GM21526 (cell line): ENCODE measurements around the gene ZNF641.
"Not testable (repeated sequence)": the region's sequence is repeated elsewhere in the genome, so short reads cannot be mapped to it uniquely, and the experiment has no call there.

Experiments
- ATAC-seq: cut with Tn5 transposase; IDR thresholded peaks from one replicate; pipeline ENCODE4 v1.9.1; 2021; ENCODE audit warnings: moderate library complexity; ENCODE audit not compliant: unreplicated experiment, low FRiP score

ZNF641 gene

GRCh38 chr12:48336061-48336460 is 14.7 kb downstream of the ZNF641 start:
- no peak for ATAC-seq

- ATAC-seq: no peak
Measured at GRCh38 chr12:48334808-48335207, 15.9 kb downstream of the ZNF641 start.

DNA sequence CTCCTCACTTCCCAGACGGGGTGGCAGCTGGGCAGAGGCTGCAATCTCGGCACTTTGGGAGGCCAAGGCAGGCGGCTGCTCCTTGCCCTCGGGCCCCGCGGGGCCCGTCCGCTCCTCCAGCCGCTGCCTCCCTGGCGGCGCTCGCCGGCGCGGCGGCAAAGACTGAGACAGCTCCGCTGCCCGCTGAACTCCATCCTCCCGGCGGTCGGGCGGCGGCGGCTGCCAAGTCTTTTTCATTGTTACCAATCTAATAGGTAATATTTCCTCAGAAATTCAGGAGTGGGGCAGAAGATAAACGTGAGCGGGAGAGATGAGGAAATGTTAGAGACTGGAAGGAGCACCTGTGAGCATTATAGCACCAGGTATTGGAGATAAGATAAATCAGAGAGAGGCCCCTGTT is 17.0 kb downstream of the ZNF641 start:
- ATAC-seq: not testable (repeated sequence)

GRCh38 chr12:48331399-48331798 is 19.3 kb downstream of the ZNF641 start:
- ATAC-seq: no peak

GRCh38 chr12:48329199-48329939 is 21.4 kb downstream of the ZNF641 start:
- ATAC-seq: no peak

DNA sequence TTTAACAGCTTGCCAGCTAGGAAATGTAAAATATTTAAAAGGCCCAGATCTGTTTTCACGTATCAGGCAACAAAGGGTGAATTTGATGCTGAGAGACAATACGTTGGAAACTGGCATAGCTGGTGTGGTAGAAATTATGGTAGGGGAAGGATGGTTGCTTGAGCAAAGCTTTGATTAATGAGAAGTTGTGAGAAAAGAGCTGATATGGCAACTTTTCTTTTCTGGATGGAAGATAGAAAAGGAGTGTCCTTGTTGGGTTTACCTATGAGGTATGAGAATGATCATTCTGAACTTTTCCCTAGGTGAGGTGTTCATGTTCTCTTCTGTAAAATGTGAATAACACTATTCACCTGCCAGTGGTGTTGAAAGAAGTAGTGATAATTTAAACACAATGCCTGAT is 34.2 kb downstream of the ZNF641 start:
- ATAC-seq: no peak

DNA sequence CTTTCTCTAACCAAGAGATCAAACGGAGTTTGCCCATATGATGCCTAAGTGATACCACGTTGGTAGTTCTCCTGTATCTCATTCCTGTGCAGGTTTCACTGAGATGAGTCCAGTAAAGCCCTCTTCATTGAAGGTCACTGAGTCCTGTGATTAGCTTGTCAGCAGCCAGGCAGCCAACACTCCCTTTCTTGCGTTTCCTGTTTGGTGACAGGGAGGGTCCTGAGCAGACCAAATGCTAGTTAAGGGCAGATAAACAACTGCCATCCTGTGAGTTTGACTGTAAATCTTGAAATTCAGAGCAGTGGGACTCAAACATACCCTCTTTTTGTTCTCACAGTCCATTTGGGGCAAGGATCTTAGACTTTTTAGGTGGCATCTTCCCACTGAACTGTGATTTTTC is 39.4 kb downstream of the ZNF641 start:
- ATAC-seq: no peak

GRCh38 chr12:48307269-48307668 is 43.5 kb downstream of the ZNF641 start:
- ATAC-seq: no peak

- ATAC-seq: no peak
Measured at GRCh38 chr12:48305190-48305589, 45.5 kb downstream of the ZNF641 start.

- no peak for ATAC-seq
Measured at GRCh38 chr12:48302161-48302911, 48.4 kb downstream of the ZNF641 start.

GRCh38 chr12:48300774-48301173 is 49.9 kb downstream of the ZNF641 start:
- ATAC-seq: no peak

- ATAC-seq: peak; percentile 64
Measured at GRCh38 chr12:48296586-48297282, 54.0 kb downstream of the ZNF641 start.

DNA sequence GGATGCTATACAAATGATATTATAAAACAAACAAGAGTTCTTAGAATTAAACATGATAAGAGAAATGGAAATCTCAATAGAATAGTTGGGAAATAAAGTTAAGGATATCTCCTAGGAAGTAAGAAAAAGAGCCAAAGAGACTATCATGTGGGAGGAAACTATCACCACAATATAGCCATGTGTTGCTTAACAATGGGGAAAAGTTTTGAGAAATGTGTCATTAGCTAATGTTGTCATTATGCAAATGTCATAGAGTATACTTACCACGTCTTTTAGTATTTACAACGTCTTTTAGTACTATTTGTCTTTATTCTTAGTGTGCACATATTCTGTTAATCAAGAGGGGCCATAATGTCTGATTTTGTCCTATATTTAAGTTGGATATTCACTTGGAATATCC is 58.7 kb downstream of the ZNF641 start:
- ATAC-seq: no peak

- no peak for ATAC-seq
Measured at GRCh38 chr12:48291511-48291910, 59.2 kb downstream of the ZNF641 start.

DNA sequence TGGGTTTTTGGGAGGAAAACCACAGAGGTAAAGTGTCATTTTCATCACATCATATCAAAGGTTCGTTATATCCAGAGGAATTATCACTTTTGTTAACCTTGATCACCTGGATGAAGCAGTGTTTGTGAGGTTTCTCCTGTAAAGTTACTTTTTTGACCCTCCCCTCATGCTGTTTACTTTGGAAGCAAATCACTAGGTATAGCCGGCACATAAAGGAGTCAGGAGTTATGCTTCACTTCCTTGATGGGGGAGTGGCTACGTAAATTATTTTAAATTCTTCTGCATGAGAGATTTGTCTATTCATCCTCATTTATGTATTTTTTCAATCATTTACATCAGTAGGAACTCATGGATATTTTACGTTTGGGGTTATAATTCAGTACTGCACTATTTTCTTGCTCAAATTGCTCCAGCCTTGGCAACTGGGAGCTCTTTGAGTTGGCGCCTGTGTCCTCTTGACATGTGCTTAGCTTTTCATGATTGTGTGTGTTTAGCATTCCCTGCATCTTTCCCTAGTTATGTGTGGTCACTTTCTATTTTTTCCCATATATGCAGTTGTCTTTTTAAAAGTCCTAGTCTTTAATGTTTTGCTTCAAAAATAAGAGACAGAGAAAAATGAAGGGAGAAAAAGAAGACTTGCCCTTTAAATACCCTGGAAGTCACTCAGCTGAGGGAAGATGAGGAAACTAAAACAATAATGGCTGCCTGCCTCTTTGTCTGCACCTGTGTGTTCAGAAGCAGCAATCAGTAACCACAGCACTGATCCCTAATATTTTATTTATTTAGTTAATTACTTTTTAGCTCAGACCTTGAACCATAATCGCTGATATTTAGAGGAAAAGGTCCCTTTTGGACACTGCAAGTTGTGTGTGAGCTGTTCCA is 62.1 kb downstream of the ZNF641 start:
- no peak for ATAC-seq
